Colon (tissue), 2 donors: ENCODE results near the gene HSPB6.
"Not testable (repeated sequence)": the region's sequence is repeated elsewhere in the genome, so short reads cannot be mapped to it uniquely, and the experiment has no call there.

Experiments
- FAIRE-seq: peaks from 2 replicates; lab custom pipeline; 2012; peaks lifted over from hg19 to GRCh38; lab: Jason Lieb, UNC
- donor health status: control.
- donor health status: control.

HSPB6 gene

GRCh38 chr19:35785339-35785627 is 28.5 kb upstream of the HSPB6 start:
- FAIRE-seq: no peak

DNA sequence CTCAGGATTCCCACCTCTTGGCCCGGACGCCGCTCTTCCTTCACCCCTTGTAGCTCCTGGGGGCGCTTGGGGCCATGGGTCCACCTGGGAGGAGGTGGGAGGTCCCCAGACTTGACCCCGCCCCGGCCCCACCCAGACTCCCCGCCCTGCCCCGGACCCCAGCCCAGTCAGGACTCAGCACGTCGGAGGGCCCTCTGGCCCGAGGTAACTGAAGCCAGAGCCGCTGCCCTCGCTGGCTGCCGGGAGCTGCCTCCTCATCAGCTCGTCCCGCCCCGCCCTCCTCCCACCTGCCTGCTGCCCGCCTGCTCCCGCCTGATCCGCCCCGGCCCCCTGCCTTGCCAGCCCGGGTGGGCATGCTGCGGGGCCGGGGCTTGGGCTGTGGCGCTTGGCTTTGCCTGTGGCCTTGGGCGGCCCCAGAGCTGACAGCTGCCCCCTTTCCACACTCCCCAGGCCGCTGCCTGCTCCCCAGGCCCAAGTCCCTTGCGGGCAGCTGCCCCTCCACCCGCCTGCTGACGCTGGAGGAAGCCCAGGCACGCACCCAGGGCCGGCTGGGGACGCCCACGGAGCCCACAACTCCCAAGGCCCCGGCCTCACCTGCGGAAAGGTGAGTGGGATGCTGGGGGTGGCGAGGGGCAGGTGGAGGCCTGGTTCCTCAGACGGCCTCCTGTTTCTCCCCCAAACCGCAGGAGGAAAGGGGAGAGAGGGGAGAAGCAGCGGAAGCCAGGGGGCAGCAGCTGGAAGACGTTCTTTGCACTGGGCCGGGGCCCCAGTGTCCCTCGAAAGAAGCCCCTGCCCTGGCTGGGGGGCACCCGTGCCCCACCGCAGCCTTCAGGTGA is 27.9 kb upstream of the HSPB6 start:
- FAIRE-seq: no peak

DNA sequence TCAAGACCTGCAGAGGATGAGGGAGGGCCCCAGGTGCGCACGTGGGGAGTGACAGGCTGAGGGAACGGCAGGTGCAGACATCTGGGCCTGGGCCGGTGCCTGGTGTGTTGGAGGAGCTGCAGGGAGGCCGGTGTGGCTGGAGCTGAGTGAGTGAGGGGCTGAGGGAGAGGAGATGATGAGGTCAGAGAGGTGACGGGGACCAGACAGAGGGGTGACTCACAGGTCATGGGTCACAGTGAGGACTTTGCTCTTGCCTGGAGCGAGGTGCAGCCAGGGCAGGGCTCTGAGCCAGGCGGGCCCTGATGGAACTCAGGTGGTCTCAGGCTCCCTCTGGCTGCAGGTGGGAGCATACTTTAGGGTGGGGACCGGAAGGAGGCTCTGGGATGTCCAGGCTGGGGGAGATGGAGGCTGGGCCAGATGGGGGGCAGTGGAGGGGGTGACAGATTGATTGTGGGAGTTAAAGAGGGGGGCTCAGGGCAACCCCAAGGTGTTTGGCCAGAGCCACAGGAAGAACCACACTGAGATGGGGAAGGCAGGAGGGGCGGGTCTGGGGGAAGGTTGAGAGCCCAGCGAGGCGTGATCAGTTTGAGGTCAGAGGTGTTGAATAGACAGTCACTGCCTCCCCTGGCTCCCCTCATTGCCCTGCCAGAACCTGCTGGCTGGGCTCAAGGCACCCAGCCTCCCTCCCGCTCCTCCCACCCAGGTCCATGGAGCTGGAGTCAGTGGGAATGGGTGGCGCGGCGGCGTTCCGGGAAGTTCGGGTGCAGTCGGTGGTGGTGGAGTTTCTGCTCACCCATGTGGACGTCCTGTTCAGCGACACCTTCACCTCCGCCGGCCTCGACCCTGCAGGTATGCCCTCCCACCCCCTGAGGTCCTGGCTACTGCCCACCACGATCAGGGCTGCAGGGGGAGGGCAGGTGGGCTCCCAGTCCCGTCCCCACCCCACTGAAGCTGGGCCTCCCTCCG is 26.9 kb upstream of the HSPB6 start:
- no peak for FAIRE-seq

GRCh38 chr19:35782589-35782988 is 25.8 kb upstream of the HSPB6 start:
- FAIRE-seq: no peak

DNA sequence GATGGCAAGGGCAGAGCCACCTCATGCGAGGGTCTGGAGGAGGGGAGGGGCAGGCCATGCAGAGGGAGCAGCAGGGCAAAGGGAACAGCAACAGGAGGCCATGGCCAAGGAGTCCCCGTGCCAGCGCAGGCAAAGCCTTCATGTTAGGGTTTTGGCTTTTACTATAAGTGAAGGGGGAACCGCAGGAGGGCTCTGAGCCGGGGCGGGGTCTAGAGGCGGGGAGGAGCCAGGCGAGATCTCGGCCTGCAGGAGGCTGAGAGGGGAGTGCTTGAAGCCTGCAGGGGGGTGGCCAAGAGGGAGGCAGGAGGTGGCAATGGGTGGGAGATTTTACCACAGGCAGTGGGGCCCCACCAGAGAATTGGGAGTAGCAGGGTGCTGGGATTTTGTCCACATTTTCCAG is 24.8 kb upstream of the HSPB6 start:
- no peak for FAIRE-seq

DNA sequence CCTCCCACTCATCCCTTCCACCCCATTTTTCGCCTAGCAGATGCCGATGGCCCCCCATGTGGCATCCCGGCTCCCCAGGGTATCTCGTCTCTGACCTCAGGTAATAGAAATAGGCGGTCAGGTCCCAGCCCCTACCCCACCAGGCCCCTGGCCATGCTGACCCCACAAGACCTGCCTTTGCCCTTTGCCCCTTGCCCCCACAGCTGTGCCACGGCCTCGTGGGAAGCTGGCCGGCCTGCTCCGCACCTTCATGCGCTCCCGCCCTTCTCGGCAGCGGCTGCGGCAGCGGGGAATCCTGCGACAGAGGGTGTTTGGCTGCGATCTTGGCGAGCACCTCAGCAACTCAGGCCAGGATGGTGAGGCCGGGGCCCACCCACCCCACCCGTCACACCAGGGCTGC is 23.9 kb upstream of the HSPB6 start:
- FAIRE-seq: no peak

GRCh38 chr19:35780058-35780457 is 23.2 kb upstream of the HSPB6 start:
- no peak for FAIRE-seq

DNA sequence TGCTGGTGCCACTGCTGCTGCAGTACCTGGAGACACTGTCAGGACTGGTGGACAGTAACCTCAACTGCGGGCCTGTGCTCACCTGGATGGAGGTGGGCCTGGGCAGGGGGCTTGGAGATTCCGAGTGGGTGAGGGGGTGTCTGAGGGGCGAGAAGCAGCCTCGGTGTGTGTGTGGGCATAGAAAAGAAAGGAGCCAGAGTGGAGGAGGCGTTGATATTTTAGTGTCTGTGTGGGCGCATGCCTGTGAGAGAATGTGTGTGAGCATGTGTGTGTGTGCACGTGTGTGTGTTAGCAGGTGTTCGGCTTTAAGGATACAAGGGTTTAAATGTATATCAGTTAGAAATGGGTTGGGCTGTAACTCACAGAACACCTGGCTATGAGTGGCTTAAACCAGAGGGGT is 22.2 kb upstream of the HSPB6 start:
- no peak for FAIRE-seq

DNA sequence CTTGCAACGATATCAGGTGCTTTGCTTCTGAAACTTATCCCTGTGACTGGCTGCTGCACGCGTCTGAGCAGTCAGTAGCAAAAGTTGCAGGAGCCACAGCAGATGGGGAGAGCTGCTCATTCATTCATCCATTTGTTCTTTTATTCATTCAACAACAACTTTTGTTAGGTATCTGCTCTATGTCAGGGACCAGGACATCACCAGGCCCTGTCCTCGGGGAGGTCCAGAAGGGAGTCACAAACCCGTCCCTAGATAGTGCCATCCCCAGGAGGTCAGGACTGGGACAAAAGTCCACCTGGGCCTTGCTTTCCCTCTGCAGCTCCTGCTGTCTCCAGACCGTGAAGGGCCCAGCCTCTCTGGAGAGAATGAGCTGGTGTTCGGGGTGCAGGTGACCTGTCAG is 21.1 kb upstream of the HSPB6 start:
- no peak for FAIRE-seq

DNA sequence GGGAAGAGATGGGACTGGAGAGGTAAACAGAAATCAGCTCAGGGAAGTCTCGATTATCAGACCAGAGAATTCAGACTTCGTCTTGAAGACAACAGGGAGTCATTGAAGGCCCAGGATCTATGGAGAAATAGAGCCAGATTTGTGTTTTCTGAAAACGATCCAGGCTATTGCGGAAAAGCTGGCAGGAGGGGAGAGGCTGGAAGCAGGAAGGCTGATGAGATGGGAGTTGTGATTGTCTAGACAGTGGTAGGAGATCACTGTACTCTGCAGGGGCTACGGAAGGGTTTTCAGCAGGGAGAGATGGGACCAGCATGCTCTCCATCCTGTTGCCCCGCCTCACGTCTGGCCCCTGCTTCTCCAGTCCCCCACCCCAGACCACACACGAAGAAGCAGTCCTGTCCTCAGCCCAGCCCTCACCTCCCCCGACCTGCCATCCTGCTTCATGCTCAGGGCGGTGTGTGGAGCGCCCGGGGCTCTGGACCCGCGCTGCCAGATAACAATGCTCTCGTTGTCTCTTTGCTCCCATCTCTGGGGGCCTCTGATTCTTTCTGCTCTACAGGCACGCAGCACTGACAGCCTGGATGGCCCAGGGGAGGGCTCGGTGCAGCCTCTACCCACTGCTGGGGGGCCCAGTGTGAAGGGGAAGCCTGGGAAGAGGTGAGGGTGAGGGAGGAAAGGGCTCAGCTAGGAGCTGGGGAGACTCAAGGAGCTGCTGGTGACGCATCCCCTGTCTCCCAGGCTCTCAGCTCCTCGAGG is 20.4 kb upstream of the HSPB6 start:
- FAIRE-seq: no peak

- FAIRE-seq: no peak
Measured at GRCh38 chr19:35776102-35776788, 19.4 kb upstream of the HSPB6 start.

GRCh38 chr19:35775298-35776101 is 18.7 kb upstream of the HSPB6 start, which contains the start of gene ARHGAP33:
TSS of gene ARHGAP33 (plus strand) at chr19:35775564. CDS start at chr19:35775659, 95 bp downstream.
- FAIRE-seq: no peak

- FAIRE-seq: no peak
Measured at GRCh38 chr19:35775046-35775297, 18.1 kb upstream of the HSPB6 start.

DNA sequence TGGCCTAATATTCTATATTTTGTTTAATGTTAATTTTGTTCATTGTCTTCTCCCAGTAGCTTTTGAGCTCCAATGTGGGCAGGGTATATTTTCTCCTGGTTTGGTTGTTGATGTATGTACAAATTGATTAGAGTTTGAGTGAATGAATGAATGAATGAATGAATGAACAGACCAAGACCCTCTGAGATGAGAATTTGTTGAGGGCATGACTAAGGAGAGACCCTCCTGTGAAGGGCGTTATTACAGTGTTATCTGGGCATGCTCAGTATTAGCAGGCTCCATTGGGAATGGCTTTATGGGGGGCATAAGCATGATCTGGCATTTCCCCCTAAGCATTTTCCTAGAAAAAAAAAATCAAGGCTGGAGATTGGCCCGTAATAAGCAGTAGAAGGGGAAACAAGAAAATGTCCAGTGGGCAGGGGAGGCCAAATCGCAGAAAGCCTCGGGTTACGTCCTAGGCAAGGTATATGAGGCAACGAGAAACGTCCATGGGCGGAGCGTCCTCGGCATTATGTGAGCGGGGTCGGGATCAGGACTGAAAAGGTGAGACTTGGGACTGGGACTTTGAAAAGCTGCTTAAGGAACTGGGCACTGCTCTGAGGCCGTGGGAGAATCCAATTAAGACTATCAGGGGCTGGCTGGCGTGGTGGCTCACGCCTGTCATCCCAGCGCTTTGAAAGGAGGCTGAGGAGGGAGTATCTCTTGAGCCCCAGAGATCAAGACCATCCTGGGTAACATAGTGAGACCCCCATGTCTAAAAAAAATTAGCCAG is 17.6 kb upstream of the HSPB6 start:
- FAIRE-seq: no peak

- FAIRE-seq: no peak
Measured at GRCh38 chr19:35773020-35773806, 16.4 kb upstream of the HSPB6 start.

DNA sequence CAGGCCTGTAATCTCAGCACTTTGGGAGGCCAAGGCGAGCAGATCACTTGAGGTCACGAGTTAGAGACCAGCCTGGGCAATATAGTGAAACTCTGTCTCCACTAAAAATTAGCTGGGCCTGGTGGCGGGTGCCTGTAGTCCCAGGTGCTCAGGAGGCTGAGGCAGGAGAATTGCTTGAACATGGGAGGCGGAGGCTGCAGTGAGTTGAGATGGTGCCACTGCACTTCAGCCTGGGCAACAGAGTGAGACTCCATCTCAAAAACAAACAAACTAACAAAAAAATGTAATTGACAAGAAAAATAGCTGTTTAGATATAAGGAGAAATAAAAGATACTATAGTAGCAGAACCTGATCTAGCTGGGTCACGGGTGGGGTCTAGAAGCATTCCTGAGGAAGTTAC is 15.5 kb upstream of the HSPB6 start:
- not testable (repeated sequence) for FAIRE-seq

- FAIRE-seq: no peak
Measured at GRCh38 chr19:35768082-35768421, 11.2 kb upstream of the HSPB6 start.

GRCh38 chr19:35767288-35768081 is 10.7 kb upstream of the HSPB6 start:
- FAIRE-seq: no peak

DNA sequence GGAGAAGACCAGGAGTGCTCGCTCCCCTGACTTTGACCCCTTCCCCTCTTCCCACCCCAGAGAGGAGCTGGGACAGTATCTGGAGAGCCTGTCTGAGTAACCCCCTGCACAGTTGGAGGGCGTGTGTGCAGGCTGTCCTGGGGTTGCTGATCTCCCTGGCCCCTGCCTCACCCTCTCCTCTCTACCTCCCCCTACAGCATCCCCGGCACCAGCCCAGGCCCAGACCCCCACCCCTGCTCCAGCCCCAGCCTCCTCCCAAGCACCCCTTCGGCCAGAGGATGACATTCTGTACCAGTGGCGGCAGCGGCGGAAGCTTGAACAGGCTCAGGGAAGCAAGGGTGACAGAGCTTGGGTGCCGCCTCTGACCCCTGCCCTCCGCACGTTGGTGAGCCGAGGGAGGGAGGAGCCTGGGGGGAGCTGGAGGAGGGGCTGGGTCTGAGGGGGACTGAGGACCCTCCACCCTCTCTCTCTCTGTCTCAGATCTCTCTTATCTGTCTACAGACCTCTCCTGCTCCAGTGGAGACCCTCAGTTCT is 9.8 kb upstream of the HSPB6 start:
- FAIRE-seq: no peak
